DOHH2 (cell line): ENCODE measurements around the gene B3GALT5.

Experiments used
- H3F3A ChIP-seq: fragments of 200-600 bp; sonication (generic), shearing (Covaris generic); 2 replicates; pipeline ENCODE4 v1.6.0; 2016; ENCODE audit warnings: antibody characterized with exemption, mild to moderate bottlenecking; ENCODE audit not compliant: control insufficient read depth, insufficient read depth
- H3K27ac ChIP-seq: fragments of 200-600 bp; sonication (generic); 2 replicates; pipeline ENCODE4 v1.5.1; 2014; ENCODE audit warnings: low read depth, mild to moderate bottlenecking, low read length, moderate library complexity
- H3K27me3 ChIP-seq: fragments of 200-600 bp; sonication (generic); 2 replicates; pipeline ENCODE4 v1.6.1; 2014; ENCODE audit warnings: mild to moderate bottlenecking, low read length, mixed read lengths; ENCODE audit not compliant: control insufficient read depth
- H3K36me3 ChIP-seq: fragments of 200-600 bp; sonication (generic); 2 replicates; pipeline ENCODE4 v1.6.1; 2014; ENCODE audit warnings: mild to moderate bottlenecking, low read length, moderate library complexity, mixed read lengths; ENCODE audit not compliant: control insufficient read depth
- H3K4me1 ChIP-seq: fragments of 200-600 bp; sonication (generic); 2 replicates; pipeline ENCODE4 v1.6.1; 2014; ENCODE audit warnings: mild to moderate bottlenecking, low read length, mixed read lengths; ENCODE audit not compliant: control insufficient read depth
- H3K4me2 ChIP-seq: fragments of 200-600 bp; sonication (generic); 2 replicates; pipeline ENCODE4 v1.6.0; 2014; ENCODE audit warnings: mild to moderate bottlenecking, low read length, moderate library complexity
- H3K4me3 ChIP-seq: fragments of 200-600 bp; sonication (generic); 2 replicates; pipeline ENCODE4 v1.5.1; 2014; ENCODE audit warnings: mild to moderate bottlenecking, low read length, mixed read lengths
- H3K79me2 ChIP-seq: fragments of 200-600 bp; sonication (generic); 2 replicates; pipeline ENCODE4 v1.6.1; 2014; ENCODE audit warnings: mild to moderate bottlenecking, low read length, mixed read lengths; ENCODE audit not compliant: control insufficient read depth
- H3K9me2 ChIP-seq: fragments of 200-600 bp; sonication (generic); replicated peaks from 2 replicates; pipeline ENCODE4 v1.6.1; 2014; ENCODE audit warnings: mild to moderate bottlenecking, low read length, mixed read lengths; ENCODE audit not compliant: control insufficient read depth
- H3K9me3 ChIP-seq: fragments of 200-600 bp; sonication (generic); 2 replicates; pipeline ENCODE4 v1.6.1; 2014; ENCODE audit warnings: antibody characterized with exemption, low read length, mixed read lengths; ENCODE audit not compliant: control insufficient read depth, insufficient read depth
- H4K20me1 ChIP-seq: fragments of 200-600 bp; sonication (generic); 2 replicates; pipeline ENCODE4 v1.6.0; 2014; ENCODE audit warnings: low read depth, mild to moderate bottlenecking, antibody characterized with exemption, low read length, moderate library complexity; ENCODE audit not compliant: control insufficient read depth, insufficient read depth
- EZH2phosphoT487 ChIP-seq: fragments of 200-600 bp; sonication (generic); IDR thresholded peaks from 2 replicates; pipeline ENCODE4 v1.6.1; 2017; ENCODE audit warnings: borderline replicate concordance, mild to moderate bottlenecking, antibody characterized with exemption, low read length, moderate library complexity, mixed read lengths
- TF ChIP-seq, protein P1 (sequence below): fragments of 200-600 bp; sonication (generic); IDR thresholded peaks from one replicate; pipeline ENCODE4 v1.5.1; 2014; ENCODE audit warnings: antibody characterized with exemption, mild to moderate bottlenecking, low read depth, low read length; ENCODE audit not compliant: poor library complexity, severe bottlenecking

B3GALT5 gene

DNA sequence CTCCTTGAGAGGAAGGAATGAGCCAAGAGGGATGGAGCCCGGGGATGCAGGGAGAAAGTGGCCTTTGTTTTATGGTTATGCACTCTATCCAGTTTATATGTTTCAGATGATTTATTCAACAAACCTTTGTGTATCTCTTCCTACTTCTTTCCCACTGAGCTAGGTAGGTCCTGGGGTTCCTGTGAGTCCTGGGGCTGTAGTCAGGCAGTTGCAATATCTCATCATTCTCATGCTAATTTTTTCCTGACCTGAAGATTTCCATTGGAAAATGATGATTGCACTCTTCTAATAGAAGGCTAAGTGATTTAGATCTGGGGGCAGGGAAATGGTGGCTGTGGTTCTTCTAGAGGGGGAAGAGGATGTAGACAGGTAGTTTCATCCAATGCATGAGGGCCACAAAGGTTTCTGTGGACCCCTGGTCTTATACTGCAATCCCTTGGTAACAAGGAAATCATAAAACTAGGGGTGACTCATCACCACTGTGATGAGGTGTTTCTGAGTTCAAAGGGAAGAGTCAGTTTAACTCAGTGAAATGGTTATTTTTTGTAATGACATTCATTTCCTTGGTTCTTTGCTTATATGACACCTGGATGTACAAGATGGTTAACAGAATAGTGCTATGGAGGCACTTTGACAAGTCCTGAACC lies 20.2 kb downstream of the B3GALT5 start:
- Histone ChIP-seq H3K4me2 (no peak overlapping the region), H3F3A (no peaks in the 10 kb centered on the region), H3K9me3 (no peaks in the 10 kb centered on the region), H3K4me1 (no peaks in the 10 kb centered on the region), H3K4me3 (no peak overlapping the region), H3K9me2 (no peaks in the 10 kb centered on the region), H3K36me3 (no peaks in the 10 kb centered on the region), H4K20me1 (no peaks in the 10 kb centered on the region), H3K79me2 (no peaks in the 10 kb centered on the region), H3K27me3 (no peaks in the 10 kb centered on the region), H3K27ac (no peak overlapping the region)
- no peak for TF ChIP-seq EZH2phosphoT487
- TF ChIP-seq, protein P1, sequence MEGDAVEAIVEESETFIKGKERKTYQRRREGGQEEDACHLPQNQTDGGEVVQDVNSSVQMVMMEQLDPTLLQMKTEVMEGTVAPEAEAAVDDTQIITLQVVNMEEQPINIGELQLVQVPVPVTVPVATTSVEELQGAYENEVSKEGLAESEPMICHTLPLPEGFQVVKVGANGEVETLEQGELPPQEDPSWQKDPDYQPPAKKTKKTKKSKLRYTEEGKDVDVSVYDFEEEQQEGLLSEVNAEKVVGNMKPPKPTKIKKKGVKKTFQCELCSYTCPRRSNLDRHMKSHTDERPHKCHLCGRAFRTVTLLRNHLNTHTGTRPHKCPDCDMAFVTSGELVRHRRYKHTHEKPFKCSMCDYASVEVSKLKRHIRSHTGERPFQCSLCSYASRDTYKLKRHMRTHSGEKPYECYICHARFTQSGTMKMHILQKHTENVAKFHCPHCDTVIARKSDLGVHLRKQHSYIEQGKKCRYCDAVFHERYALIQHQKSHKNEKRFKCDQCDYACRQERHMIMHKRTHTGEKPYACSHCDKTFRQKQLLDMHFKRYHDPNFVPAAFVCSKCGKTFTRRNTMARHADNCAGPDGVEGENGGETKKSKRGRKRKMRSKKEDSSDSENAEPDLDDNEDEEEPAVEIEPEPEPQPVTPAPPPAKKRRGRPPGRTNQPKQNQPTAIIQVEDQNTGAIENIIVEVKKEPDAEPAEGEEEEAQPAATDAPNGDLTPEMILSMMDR = no peak

DNA sequence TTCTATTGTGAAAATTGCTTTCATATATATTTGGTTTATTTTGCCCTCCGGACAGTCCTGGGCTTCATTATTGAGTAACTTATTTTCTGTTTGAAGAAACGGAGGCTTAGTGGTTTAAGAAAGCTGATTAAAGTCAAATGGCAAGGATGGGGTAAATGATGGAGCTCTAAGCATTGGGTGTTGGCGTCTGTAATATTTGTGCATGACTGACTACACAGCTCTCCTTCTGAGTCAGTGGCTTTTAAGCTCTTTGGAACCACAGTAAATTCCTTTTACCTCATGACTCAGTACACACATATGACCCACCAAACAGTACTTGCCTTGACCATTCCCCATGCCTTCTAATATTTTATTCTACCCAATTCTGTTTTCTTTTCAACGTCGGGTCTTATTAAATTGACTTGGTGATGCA lies 21.0 kb downstream of the B3GALT5 start:
- TF ChIP-seq, protein P1 = no peak
- TF ChIP-seq EZH2phosphoT487 = no peak
- H3K79me2 ChIP-seq = no peaks in the 10 kb centered on the region
- no peaks in the 10 kb centered on the region for H4K20me1 ChIP-seq
- no peak overlapping the region for H3K4me2 ChIP-seq
- no peaks in the 10 kb centered on the region for H3K9me2 ChIP-seq
- H3K27ac ChIP-seq = no peak overlapping the region
- H3K4me1 ChIP-seq = no peaks in the 10 kb centered on the region
- no peaks in the 10 kb centered on the region for H3K9me3 ChIP-seq
- no peaks in the 10 kb centered on the region for H3F3A ChIP-seq
- H3K27me3 ChIP-seq = no peaks in the 10 kb centered on the region
- no peak overlapping the region for H3K4me3 ChIP-seq
- H3K36me3 ChIP-seq = no peaks in the 10 kb centered on the region

GRCh38 chr21:39634507-39634906 lies 21.8 kb downstream of the B3GALT5 start:
- Histone ChIP-seq H3K4me3 (no peak overlapping the region), H3K4me1 (no peaks in the 10 kb centered on the region), H3K27me3 (no peaks in the 10 kb centered on the region), H3K9me3 (no peaks in the 10 kb centered on the region), H3K36me3 (no peaks in the 10 kb centered on the region), H3F3A (no peaks in the 10 kb centered on the region), H3K79me2 (no peaks in the 10 kb centered on the region), H3K9me2 (no peaks in the 10 kb centered on the region), H4K20me1 (no peaks in the 10 kb centered on the region), H3K27ac (no peak overlapping the region), H3K4me2 (no peak overlapping the region)
- TF ChIP-seq EZH2phosphoT487 = no peak
- TF ChIP-seq, protein P1 = no peak
